22Rv1 (cell line): ENCODE results near the gene CDKN2B.

Experiments used
- H3K27ac ChIP-seq: fragments of 450-650 bp; 2 replicates; pipeline ENCODE4 v1.5.1; 2017
- CTCF ChIP-seq: fragments of 450-650 bp; IDR thresholded peaks from 2 replicates; pipeline ENCODE4 v1.5.1; 2017; ENCODE audit warnings: mild to moderate bottlenecking
- ZFX ChIP-seq: fragments of 450-650 bp; IDR thresholded peaks from 2 replicates; pipeline ENCODE4 v1.6.1; 2017; ENCODE audit warnings: antibody characterized with exemption, borderline replicate concordance

CDKN2B gene

GRCh38 chr9:21974722-21975409 lies 34.2 kb downstream of the CDKN2B start:
- TF ChIP-seq ZFX, result no peak
- TF ChIP-seq CTCF, result no peak
- no peak overlapping the region for H3K27ac ChIP-seq

GRCh38 chr9:21974343-21974721 lies 34.8 kb downstream of the CDKN2B start:
- TF ChIP-seq ZFX (no peak), CTCF (no peak)
- no peak overlapping the region for H3K27ac ChIP-seq

- TF ChIP-seq ZFX, result no peak
- H3K27ac ChIP-seq, result no peak overlapping the region
Observed at GRCh38 chr9:21972361-21972760, 36.7 kb downstream of the CDKN2B start.

GRCh38 chr9:21970800-21971640 lies 38.1 kb downstream of the CDKN2B start:
- no peak overlapping the region for H3K27ac ChIP-seq
- TF ChIP-seq ZFX (no peak), CTCF (no peak)

GRCh38 chr9:21969951-21970799 lies 38.9 kb downstream of the CDKN2B start:
- no peak overlapping the region for H3K27ac ChIP-seq
- TF ChIP-seq ZFX (no peak), CTCF (no peak)

GRCh38 chr9:21969011-21969940 lies 39.8 kb downstream of the CDKN2B start:
- TF ChIP-seq CTCF (no peak), ZFX (no peak)
- no peak overlapping the region for H3K27ac ChIP-seq
